Bronchial epithelial cell (primary cell): ENCODE results near the gene DYNLT3. TPM values are rescaled to one million over a fixed set of nuclear protein-coding genes. Genes with fewer than 3 reads are reported as not detected.

Experiments
- DNase-seq: peaks from one replicate; pipeline ENCODE4 v3.0.0-alpha.2; 2010; ENCODE audit warnings: low read depth
- FAIRE-seq: peaks from 2 replicates; lab custom pipeline; 2011; peaks lifted over from hg19 to GRCh38; lab: Jason Lieb, UNC
- H3K27me3 ChIP-seq: 2 replicates; pipeline ENCODE4 v1.5.1; 2011; ENCODE audit warnings: low read length; ENCODE audit not compliant: control insufficient read depth, insufficient read depth
- H3K36me3 ChIP-seq: 2 replicates; pipeline ENCODE4 v1.5.1; 2011; ENCODE audit warnings: low read length; ENCODE audit not compliant: control insufficient read depth, insufficient read depth
- H3K4me3 ChIP-seq: 2 replicates; pipeline ENCODE4 v1.5.1; 2011; ENCODE audit warnings: mild to moderate bottlenecking, low read depth, low read length, control low read depth
- CTCF ChIP-seq: IDR thresholded peaks from 2 replicates; pipeline ENCODE4 v1.5.1; 2011; ENCODE audit warnings: mild to moderate bottlenecking, moderate library complexity, low read length, control low read depth, inconsistent platforms; ENCODE audit not compliant: insufficient read depth, severe bottlenecking
- total RNA-seq: library from RNA; depleted of rRNA; stranded (reverse); fragments of >200 nt; gene quantifications from 2 replicates; pipeline ENCODE4 v1.2.1, GENCODE V29; 2014

Gene DYNLT3
- total RNA-seq, 1 donor from 2014 or later, result 38.7 TPM

- Histone ChIP-seq H3K4me3 (no peak overlapping the region), H3K27me3 (no peaks in the 10 kb centered on the region), H3K36me3 (no peaks in the 10 kb centered on the region)
- peak; percentile 1 for DNase-seq
- FAIRE-seq, result no peak
- TF ChIP-seq CTCF, result no peak
These were observed 46.7 kb downstream of the DYNLT3 start for GRCh38 chrX:37800717-37801116.

- DNase-seq (no peak), FAIRE-seq (no peak)
- Histone ChIP-seq H3K36me3 (no peaks in the 10 kb centered on the region), H3K27me3 (no peaks in the 10 kb centered on the region), H3K4me3 (no peak overlapping the region)
- TF ChIP-seq CTCF, result no peak
These were observed 47.4 kb downstream of the DYNLT3 start for GRCh38 chrX:37799936-37800335.

GRCh38 chrX:37796805-37797204 lies 50.6 kb downstream of the DYNLT3 start:
- no peak for TF ChIP-seq CTCF
- Histone ChIP-seq H3K27me3 (no peaks in the 10 kb centered on the region), H3K36me3 (no peaks in the 10 kb centered on the region), H3K4me3 (no peak overlapping the region)
- no peak for FAIRE-seq
- DNase-seq, result no peak

- H3K4me3 ChIP-seq, result no peak overlapping the region
- no peak for FAIRE-seq
These were observed 51.1 kb downstream of the DYNLT3 start for GRCh38 chrX:37796310-37796709.

More at GRCh38 chrX:37796310-37796709, 51.1 kb downstream of the DYNLT3 start:
- no peaks in the 10 kb centered on the region for H3K36me3 ChIP-seq
- no peak for DNase-seq
- no peaks in the 10 kb centered on the region for H3K27me3 ChIP-seq
- TF ChIP-seq CTCF, result no peak

Other genes starting within 250 kb of the DYNLT3 start
- gene XK, start 161.8 kb downstream of the DYNLT3 start, total RNA-seq, result 0.26 and 0.51 TPM in 2 replicates
- not detected in 2 replicates for gene CYBB, start 67.5 kb downstream of the DYNLT3 start, total RNA-seq
- 1.3 and 10.2 TPM in 2 replicates for gene SYTL5, start 159.0 kb upstream of the DYNLT3 start, total RNA-seq